ENCODE measurements around the gene ANLN.

DNA sequence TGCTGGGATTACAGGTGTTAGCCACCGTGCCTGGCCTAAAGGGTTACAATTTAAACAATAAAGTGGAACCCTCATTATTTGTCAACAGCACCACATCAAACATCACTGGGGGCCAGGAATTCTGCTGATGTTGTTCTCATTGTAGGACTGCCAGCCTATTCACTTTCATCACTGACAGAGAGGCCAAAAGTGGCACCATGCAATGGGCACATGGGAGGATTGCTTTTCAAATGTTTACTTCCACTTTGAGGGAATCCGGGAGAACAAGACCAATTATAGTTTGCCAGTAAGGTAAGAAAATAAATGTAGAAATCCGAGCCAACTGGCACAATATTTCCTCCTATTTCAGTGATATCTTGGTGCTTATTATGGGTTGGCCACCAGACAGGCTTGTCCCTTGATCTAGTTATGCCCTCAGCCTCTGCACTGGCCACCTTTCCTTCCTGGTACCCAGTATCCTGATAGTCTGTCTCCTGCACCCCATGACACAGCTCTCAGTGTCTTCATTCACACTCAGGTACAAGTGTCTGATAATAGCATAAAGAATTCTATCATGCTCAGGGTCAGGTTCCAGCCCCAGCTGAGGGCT, 82.6 kb downstream of the ANLN start:
- TF ChIP-seq, protein P1, sequence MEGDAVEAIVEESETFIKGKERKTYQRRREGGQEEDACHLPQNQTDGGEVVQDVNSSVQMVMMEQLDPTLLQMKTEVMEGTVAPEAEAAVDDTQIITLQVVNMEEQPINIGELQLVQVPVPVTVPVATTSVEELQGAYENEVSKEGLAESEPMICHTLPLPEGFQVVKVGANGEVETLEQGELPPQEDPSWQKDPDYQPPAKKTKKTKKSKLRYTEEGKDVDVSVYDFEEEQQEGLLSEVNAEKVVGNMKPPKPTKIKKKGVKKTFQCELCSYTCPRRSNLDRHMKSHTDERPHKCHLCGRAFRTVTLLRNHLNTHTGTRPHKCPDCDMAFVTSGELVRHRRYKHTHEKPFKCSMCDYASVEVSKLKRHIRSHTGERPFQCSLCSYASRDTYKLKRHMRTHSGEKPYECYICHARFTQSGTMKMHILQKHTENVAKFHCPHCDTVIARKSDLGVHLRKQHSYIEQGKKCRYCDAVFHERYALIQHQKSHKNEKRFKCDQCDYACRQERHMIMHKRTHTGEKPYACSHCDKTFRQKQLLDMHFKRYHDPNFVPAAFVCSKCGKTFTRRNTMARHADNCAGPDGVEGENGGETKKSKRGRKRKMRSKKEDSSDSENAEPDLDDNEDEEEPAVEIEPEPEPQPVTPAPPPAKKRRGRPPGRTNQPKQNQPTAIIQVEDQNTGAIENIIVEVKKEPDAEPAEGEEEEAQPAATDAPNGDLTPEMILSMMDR (IDR thresholded peaks at IDR 0.05; ENCODE audit: poor library complexity), result no peak
- TF ChIP-seq EZH2 (IDR thresholded peaks at IDR 0.05; ENCODE audit: borderline replicate concordance), result no peak

All from hepatocyte (in vitro differentiated cells).